Prostate gland (tissue), 2 donors: ENCODE measurements around the gene MITF. TPM values are rescaled to one million over a fixed set of nuclear protein-coding genes. Genes with fewer than 3 reads are reported as not detected.

ENCODE experiments used
- DNase-seq: peaks from one replicate; pipeline ENCODE4 v3.0.0-alpha.2; 2019; ENCODE audit warnings: low spot score
- H3K27ac ChIP-seq, 2 donors: fragments of 200-600 bp; sonication (generic); 2 replicates each; pipeline ENCODE4 v1.5.1; 2017 to 2019
- H3K27me3 ChIP-seq: fragments of 200-600 bp; sonication (generic); replicated peaks from 2 replicates; pipeline ENCODE4 v1.5.1; 2019; ENCODE audit not compliant: insufficient read depth
- H3K36me3 ChIP-seq, 2 donors: fragments of 200-600 bp; sonication (generic); 1 replicate in 1 of 2; 2 replicates in 1 of 2; pipeline versions ENCODE4 v1.5.1 to v1.8.1; 2017 to 2019
- H3K4me1 ChIP-seq: fragments of 200-600 bp; sonication (generic); replicated peaks from 2 replicates; pipeline ENCODE4 v1.5.1; 2019
- H3K4me3 ChIP-seq, 2 donors: fragments of 200-600 bp; sonication (generic); 2 replicates each; pipeline ENCODE4 v1.5.1; 2017 to 2019
- H3K9me3 ChIP-seq: fragments of 200-600 bp; sonication (generic); 2 replicates; pipeline ENCODE4 v1.5.1; 2017
- POLR2A ChIP-seq: fragments of 450-650 bp; IDR thresholded peaks from one replicate; pipeline ENCODE4 v1.6.1; 2016; ENCODE audit warnings: antibody characterized with exemption, mild to moderate bottlenecking
- POLR2AphosphoS5 ChIP-seq: sonication (generic); formaldehyde crosslinking; IDR thresholded peaks from one replicate; pipeline ENCODE4 v1.6.1; 2017; ENCODE audit warnings: antibody characterized with exemption
- WGBS: methylation state at CpG from one replicate; pipeline ENCODE4 v1.1.5; 2018; 5-methylcytosine and 5-hydroxymethylcytosine counted together
- intact Hi-C: fragments of 100-400 bp; cut with DNase I; formaldehyde crosslinking; loops from one replicate; pipeline ENCODE4 v1.14.2; 2022
- total RNA-seq, 2 donors: library from RNA; depleted of rRNA; stranded (reverse); fragments of >200 nt; gene quantifications; one replicate each; pipeline ENCODE4 v1.1.0, GENCODE V29; 2016
- TF ChIP-seq, protein P1 (sequence below), 4 experiments: fragments of 200-600 bp in 2 of 4; fragments of 450-650 bp in 2 of 4; sonication (generic) in 2 of 4; IDR thresholded peaks; 1 replicate in 3 of 4; 2 replicates in 1 of 4; pipeline ENCODE4 v1.5.1; 2016 to 2019; ENCODE audit warnings: antibody characterized with exemption in 4 of 4, mild to moderate bottlenecking in 2 of 4, moderate library complexity in 2 of 4

Gene MITF
- total RNA-seq, 2 donors from 2014 or later = 7.7 to 17.6 TPM

DNA sequence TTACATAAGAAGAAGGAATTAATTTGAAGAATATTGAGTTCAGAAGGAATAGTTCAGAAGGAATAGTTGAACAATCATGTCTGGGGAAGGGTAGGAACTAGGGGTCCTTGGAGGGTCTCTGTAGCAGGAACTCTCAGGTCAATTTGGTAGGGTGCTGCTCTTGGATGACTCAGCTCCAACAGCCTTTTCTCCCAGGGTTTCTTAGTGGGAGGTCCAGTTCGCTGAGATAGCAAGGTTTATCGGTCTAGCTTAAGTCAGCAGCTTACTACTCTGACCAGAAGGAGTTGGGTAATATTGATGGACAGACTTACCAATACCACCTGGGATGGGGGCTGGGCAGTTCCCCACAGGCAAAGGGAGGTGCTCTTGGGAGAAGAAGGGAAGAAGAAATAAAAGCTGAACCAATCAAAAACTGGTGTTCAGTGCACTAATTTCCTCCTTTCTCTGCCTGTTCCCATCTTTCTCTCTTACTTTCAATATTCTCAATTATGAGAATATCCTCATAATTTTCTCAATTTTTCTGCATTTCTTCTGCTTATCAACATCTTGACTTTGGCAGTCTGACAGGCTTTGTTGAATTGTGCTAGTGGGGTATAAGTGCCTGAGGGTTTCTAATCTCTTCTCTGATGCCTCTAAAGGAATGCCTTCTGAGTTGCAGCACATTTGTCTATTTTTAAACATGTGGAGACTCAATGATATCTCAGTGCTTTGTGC, 14.4 kb upstream of the MITF start:
- 97% methylated on average over 2 of the region's 2 CpGs for WGBS
- H3K4me3 ChIP-seq = no peak overlapping the region
- no peaks in the 10 kb centered on the region for H3K9me3 ChIP-seq
- no peaks in the 10 kb centered on the region for H3K27me3 ChIP-seq
- intact Hi-C loops = no loop called here
- no peaks in the 10 kb centered on the region for H3K4me1 ChIP-seq
- DNase-seq = no peak
- no peak overlapping the region for H3K27ac ChIP-seq
- TF ChIP-seq, protein P1, sequence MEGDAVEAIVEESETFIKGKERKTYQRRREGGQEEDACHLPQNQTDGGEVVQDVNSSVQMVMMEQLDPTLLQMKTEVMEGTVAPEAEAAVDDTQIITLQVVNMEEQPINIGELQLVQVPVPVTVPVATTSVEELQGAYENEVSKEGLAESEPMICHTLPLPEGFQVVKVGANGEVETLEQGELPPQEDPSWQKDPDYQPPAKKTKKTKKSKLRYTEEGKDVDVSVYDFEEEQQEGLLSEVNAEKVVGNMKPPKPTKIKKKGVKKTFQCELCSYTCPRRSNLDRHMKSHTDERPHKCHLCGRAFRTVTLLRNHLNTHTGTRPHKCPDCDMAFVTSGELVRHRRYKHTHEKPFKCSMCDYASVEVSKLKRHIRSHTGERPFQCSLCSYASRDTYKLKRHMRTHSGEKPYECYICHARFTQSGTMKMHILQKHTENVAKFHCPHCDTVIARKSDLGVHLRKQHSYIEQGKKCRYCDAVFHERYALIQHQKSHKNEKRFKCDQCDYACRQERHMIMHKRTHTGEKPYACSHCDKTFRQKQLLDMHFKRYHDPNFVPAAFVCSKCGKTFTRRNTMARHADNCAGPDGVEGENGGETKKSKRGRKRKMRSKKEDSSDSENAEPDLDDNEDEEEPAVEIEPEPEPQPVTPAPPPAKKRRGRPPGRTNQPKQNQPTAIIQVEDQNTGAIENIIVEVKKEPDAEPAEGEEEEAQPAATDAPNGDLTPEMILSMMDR (IDR thresholded peaks at IDR 0.05) = no peak
- no peak for TF ChIP-seq POLR2A
- TF ChIP-seq POLR2AphosphoS5 = no peak
- no peaks in the 10 kb centered on the region for H3K36me3 ChIP-seq

DNA sequence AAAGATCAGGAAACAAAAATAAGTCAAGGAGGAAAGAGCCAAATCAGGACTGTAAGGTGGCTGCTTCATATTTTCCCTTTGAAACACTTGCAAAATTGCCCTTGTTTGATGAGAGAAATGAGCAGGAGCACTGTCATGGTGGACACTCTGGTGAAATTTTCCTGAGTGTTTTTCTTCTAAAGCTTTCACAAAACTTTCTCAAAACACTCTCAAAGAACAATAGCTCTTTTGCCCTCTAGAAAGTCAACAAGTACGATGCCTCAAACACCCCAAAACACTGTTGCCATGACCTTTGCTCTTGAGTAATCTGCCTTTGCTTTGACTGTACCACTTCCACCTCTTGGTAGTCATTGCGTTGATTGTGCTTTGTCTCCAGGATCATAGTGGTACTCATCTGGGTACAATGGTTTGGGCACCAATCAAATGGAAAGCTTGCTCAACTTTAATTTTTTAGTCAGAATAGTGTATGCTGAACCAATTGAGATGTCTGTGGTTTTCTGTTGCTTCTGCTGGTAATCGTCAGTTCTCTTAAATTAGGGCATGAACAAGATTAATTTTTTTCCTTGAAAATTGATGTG, 13.2 kb upstream of the MITF start:
- Histone ChIP-seq H3K27ac (no peak overlapping the region), H3K36me3 (no peaks in the 10 kb centered on the region), H3K27me3 (no peaks in the 10 kb centered on the region), H3K4me3 (no peak overlapping the region), H3K4me1 (no peaks in the 10 kb centered on the region), H3K9me3 (no peaks in the 10 kb centered on the region)
- 93% methylated on average over 3 of the region's 3 CpGs for WGBS
- no peak for DNase-seq
- TF ChIP-seq POLR2AphosphoS5 (no peak), POLR2A (no peak)
- TF ChIP-seq, protein P1 (IDR thresholded peaks at IDR 0.05) = no peak
- intact Hi-C loops = no loop called here

DNA sequence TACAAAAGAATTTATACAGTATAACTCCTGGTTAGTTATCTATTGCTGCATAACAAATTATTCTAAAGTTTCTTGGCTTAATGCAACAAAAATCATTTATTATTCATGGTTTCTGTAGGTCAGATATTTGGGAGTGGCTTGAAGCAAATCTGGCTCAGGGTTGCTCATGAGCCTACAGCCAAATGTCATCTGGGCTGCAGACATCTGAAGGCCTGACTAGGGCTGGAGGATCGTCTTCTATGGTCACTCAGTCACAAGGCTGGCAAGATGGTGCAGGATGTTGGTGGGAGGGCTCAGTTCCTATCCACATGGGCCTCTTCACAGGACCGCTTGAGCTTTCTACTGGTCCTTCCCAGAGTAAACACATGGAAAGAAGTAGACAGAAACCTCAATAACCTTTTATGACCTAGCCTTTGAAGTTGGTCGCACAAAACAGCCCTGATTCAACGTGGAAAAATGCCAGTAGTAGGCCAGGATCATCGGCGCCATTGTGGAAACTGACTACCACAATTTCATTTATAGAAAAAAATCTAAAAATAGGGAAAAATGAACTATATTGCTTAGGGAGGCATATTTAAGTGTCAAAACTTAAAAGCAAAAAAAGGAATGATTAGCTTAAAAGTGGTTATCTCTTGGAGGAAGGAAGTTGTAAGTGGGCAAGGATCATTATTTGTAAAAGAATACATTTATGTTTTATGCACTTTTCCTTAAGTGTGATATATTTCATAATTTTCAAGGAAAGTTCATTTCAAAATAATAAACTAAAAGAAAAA, 9.9 kb upstream of the MITF start:
- no peak for DNase-seq
- no peaks in the 10 kb centered on the region for H3K36me3 ChIP-seq
- H3K4me1 ChIP-seq = no peaks in the 10 kb centered on the region
- no peak overlapping the region for H3K27ac ChIP-seq
- H3K4me3 ChIP-seq = no peak overlapping the region
- WGBS = 68% methylated on average over 6 of the region's 6 CpGs
- no peaks in the 10 kb centered on the region for H3K27me3 ChIP-seq
- no peaks in the 10 kb centered on the region for H3K9me3 ChIP-seq
- no peak for TF ChIP-seq POLR2A
- TF ChIP-seq POLR2AphosphoS5 = no peak
- TF ChIP-seq, protein P1 (IDR thresholded peaks at IDR 0.05) = no peak
- intact Hi-C loops = no loop called here

DNA sequence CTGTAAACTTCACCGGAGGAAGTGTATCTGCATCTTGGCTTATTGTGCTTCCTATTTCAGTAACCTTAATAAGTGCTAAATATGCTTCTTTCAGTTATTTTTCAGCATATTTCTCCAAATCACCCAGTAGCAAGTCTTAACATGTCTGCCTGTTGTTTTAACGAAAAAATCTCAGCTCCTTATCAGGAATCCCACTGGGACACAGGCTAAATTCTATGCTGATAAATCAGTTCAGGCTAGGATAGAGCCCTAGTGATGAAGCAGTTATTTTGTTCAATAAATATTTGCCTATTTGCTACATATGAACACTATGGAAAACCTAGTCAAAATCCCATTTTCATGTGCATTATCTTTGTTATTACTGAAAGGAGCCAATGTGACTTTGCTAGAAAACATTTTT, 8.2 kb upstream of the MITF start:
- no peaks in the 10 kb centered on the region for H3K36me3 ChIP-seq
- WGBS = 66% methylated on average over 2 of the region's 2 CpGs
- H3K4me3 ChIP-seq = no peak overlapping the region
- no peak for DNase-seq
- H3K27me3 ChIP-seq = no peaks in the 10 kb centered on the region
- no peaks in the 10 kb centered on the region for H3K9me3 ChIP-seq
- TF ChIP-seq, protein P1 (IDR thresholded peaks at IDR 0.05) = no peak
- TF ChIP-seq POLR2A (no peak), POLR2AphosphoS5 (no peak)
- H3K4me1 ChIP-seq = no peaks in the 10 kb centered on the region
- H3K27ac ChIP-seq = no peak overlapping the region
- intact Hi-C loops = no loop called here
